Hepatocyte (in vitro differentiated cells): ENCODE measurements around the gene SENP1. TPM values are rescaled to one million over a fixed set of nuclear protein-coding genes. Genes with fewer than 3 reads are reported as not detected.
A peak's percentile ranks its signal among the peaks of the same experiment; 100 is the strongest.

ENCODE experiments used
- microRNA-seq: library from miRNA; unstranded; fragments of <30 nt; microRNA quantifications from one replicate; pipeline ENCODE4, GENCODE V29; 2017
- polyA plus RNA-seq: library from polyadenylated mRNA; unstranded; fragments of >200 nt; fragmentation: Nextera tagmentation; extraction: Ambion mirVana; gene quantifications from 2 replicates; pipeline ENCODE4 v1.2.1, GENCODE V29; 2016
- small RNA-seq: library from RNA; depleted of rRNA; stranded (forward); fragments of <200 nt; gene quantifications from one replicate; pipeline ENCODE3, GENCODE V24; 2014
- total RNA-seq: library from RNA; depleted of rRNA; stranded (reverse); fragments of >200 nt; gene quantifications from 2 replicates; pipeline ENCODE4 v1.2.3, GENCODE V29; 2014

Gene SENP1
- total and polyA plus RNA-seq, 2 experiments from 2014 or later = 3.9 to 16.9 TPM

Small RNAs within 50 kb of the gene (microRNA-seq; reads per million reads assigned to microRNA genes)
- gene MIR6505 = 5.8 reads per million, percentile 13 among the genes with 10 or more reads in this experiment

Small RNAs within 50 kb of the gene (small RNA-seq; reads per million reads assigned to genes)
- gene MIR6505 (0.16 reads per million), gene RNU6-1203P (not detected)

Other genes with a start within 250 kb of the SENP1 start
- gene VDR, start 201.1 kb downstream of the SENP1 start, total RNA-seq = 2.6 and 3.2 TPM in 2 replicates
- gene VDR, start 201.1 kb downstream of the SENP1 start, polyA plus RNA-seq = 4.9 and 6.1 TPM in 2 replicates
- gene TMEM106C, start 142.5 kb downstream of the SENP1 start, total RNA-seq = 113 and 124 TPM in 2 replicates
- 98.1 and 101 TPM in 2 replicates for gene TMEM106C, start 142.5 kb downstream of the SENP1 start, polyA plus RNA-seq
- gene COL2A1, start 101.6 kb downstream of the SENP1 start, total RNA-seq = 32.7 and 52.5 TPM in 2 replicates
- 43.8 and 57.9 TPM in 2 replicates for gene COL2A1, start 101.6 kb downstream of the SENP1 start, polyA plus RNA-seq
- 45.6 and 49.1 TPM in 2 replicates for gene PFKM, start 13.3 kb upstream of the SENP1 start, total RNA-seq
- gene PFKM, start 13.3 kb upstream of the SENP1 start, polyA plus RNA-seq = 51.9 and 57.0 TPM in 2 replicates
- gene ASB8, start 51.4 kb upstream of the SENP1 start, total RNA-seq = 22.4 and 27.2 TPM in 2 replicates
- gene ASB8, start 51.4 kb upstream of the SENP1 start, polyA plus RNA-seq = 24.8 and 29.0 TPM in 2 replicates
- gene CCDC184, start 77.6 kb upstream of the SENP1 start, total RNA-seq = 4.8 and 7.7 TPM in 2 replicates
- gene CCDC184, start 77.6 kb upstream of the SENP1 start, polyA plus RNA-seq = 13.8 and 19.4 TPM in 2 replicates
- gene OR10AD1, start 97.2 kb upstream of the SENP1 start, total RNA-seq = not detected in 2 replicates
- 0.29 TPM in 1 of 2 replicates, not detected in the other for gene OR10AD1, start 97.2 kb upstream of the SENP1 start, polyA plus RNA-seq
- gene ZNF641, start 244.8 kb upstream of the SENP1 start, total RNA-seq = 37.1 and 37.2 TPM in 2 replicates
- gene ZNF641, start 244.8 kb upstream of the SENP1 start, polyA plus RNA-seq = 15.5 and 16.2 TPM in 2 replicates